Skin epidermis (tissue), 12 donors: Measurements from ENCODE around the gene TIMM21.
A peak's percentile ranks its signal among the peaks of the same experiment; 100 is the strongest.

ENCODE experiments used
- H3K27ac ChIP-seq, 21 experiments: fragments of 200-600 bp; sonication (generic) in 11 of 21; one replicate each; pipeline ENCODE4 v1.5.0; 2020; ENCODE audit warnings: mild to moderate bottlenecking in 3 of 21, inconsistent platforms in 2 of 21, moderate library complexity in 2 of 21
- H3K4me3 ChIP-seq, 7 experiments: fragments of 200-600 bp; sonication (generic) in 2 of 7; one replicate each; pipeline ENCODE4 v1.5.0; 2020; ENCODE audit warnings: inconsistent platforms in 2 of 7, mild to moderate bottlenecking in 2 of 7, moderate library complexity in 1 of 7

The TIMM21 gene

GRCh38 chr18:74142252-74142651, 6.1 kb upstream of the TIMM21 start:
- Histone ChIP-seq H3K4me3 (no peak overlapping the region), H3K27ac (no peak overlapping the region)

GRCh38 chr18:74146756-74147155, 1.6 kb upstream of the TIMM21 start:
- Histone ChIP-seq H3K27ac (peak overlapping the region in 1 of 21 experiments; percentile 82), H3K4me3 (peak overlapping the region in 3 of 7 experiments; percentile 58 to 74 (median 60))

- peak overlapping the region in 18 of 21 experiments; percentile 18 to 95 (median 86) for H3K27ac ChIP-seq
- H3K4me3 ChIP-seq = peak overlapping the region; percentile 58 to 79 (median 69)
These were observed 888 bp upstream of the TIMM21 start for GRCh38 chr18:74147491-74147778.

GRCh38 chr18:74148543-74149070, 284 bp downstream of the TIMM21 start:
- peak overlapping the region; percentile 40 to 95 (median 83) for H3K27ac ChIP-seq

GRCh38 chr18:74149878-74150277, 1.6 kb downstream of the TIMM21 start:
- H3K4me3 ChIP-seq = no peak overlapping the region
- no peak overlapping the region for H3K27ac ChIP-seq

More at GRCh38 chr18:74148543-74149070, 284 bp downstream of the TIMM21 start:
- peak overlapping the region; percentile 58 to 79 (median 69) for H3K4me3 ChIP-seq

- no peak overlapping the region for H3K4me3 ChIP-seq
- H3K27ac ChIP-seq = peak overlapping the region in 1 of 21 experiments; percentile 42
These were observed 3.9 kb downstream of the TIMM21 start for GRCh38 chr18:74152270-74152669.

- H3K4me3 ChIP-seq = no peak overlapping the region
- no peak overlapping the region for H3K27ac ChIP-seq
These were observed 4.5 kb downstream of the TIMM21 start for GRCh38 chr18:74152857-74153256.

- Histone ChIP-seq H3K4me3 (no peak overlapping the region), H3K27ac (no peak overlapping the region)
These were observed 5.1 kb downstream of the TIMM21 start for GRCh38 chr18:74153377-74153776.

GRCh38 chr18:74153793-74154192, 5.5 kb downstream of the TIMM21 start:
- no peak overlapping the region for H3K4me3 ChIP-seq

GRCh38 chr18:74154716-74155115, 6.4 kb downstream of the TIMM21 start:
- Histone ChIP-seq H3K27ac (no peak overlapping the region), H3K4me3 (no peak overlapping the region)

More at GRCh38 chr18:74153793-74154192, 5.5 kb downstream of the TIMM21 start:
- H3K27ac ChIP-seq = no peak overlapping the region

- H3K4me3 ChIP-seq = no peak overlapping the region
- H3K27ac ChIP-seq = no peak overlapping the region
These were observed 7.0 kb downstream of the TIMM21 start for GRCh38 chr18:74155276-74155675.

- Histone ChIP-seq H3K27ac (peak overlapping the region in 6 of 21 experiments; percentile 1 to 65 (median 25)), H3K4me3 (no peak overlapping the region)
These were observed 14.8 kb downstream of the TIMM21 start for GRCh38 chr18:74163019-74163660.

GRCh38 chr18:74166386-74166785, 18.1 kb downstream of the TIMM21 start:
- H3K27ac ChIP-seq = no peak overlapping the region
- no peak overlapping the region for H3K4me3 ChIP-seq

GRCh38 chr18:74171910-74172606, 23.7 kb downstream of the TIMM21 start:
- H3K27ac ChIP-seq = peak overlapping the region in 1 of 21 experiments; percentile 46
- H3K4me3 ChIP-seq = peak overlapping the region in 2 of 7 experiments; percentile 28 to 33

- Histone ChIP-seq H3K4me3 (peak overlapping the region in 2 of 7 experiments; percentile 28 to 33), H3K27ac (no peak overlapping the region)
These were observed 24.5 kb downstream of the TIMM21 start for GRCh38 chr18:74172697-74173433.

- H3K27ac ChIP-seq = no peak overlapping the region
These were observed 25.1 kb downstream of the TIMM21 start for GRCh38 chr18:74173434-74173750.

GRCh38 chr18:74175658-74176057, 27.3 kb downstream of the TIMM21 start:
- no peak overlapping the region for H3K4me3 ChIP-seq
- no peak overlapping the region for H3K27ac ChIP-seq

More at GRCh38 chr18:74173434-74173750, 25.1 kb downstream of the TIMM21 start:
- peak overlapping the region in 1 of 7 experiments; percentile 28 for H3K4me3 ChIP-seq

GRCh38 chr18:74178884-74179283, 30.6 kb downstream of the TIMM21 start:
- H3K4me3 ChIP-seq = no peak overlapping the region
- no peak overlapping the region for H3K27ac ChIP-seq

- Histone ChIP-seq H3K27ac (no peak overlapping the region), H3K4me3 (no peak overlapping the region)
These were observed 31.4 kb downstream of the TIMM21 start for GRCh38 chr18:74179623-74180199.

- no peak overlapping the region for H3K27ac ChIP-seq
These were observed 34.0 kb downstream of the TIMM21 start for GRCh38 chr18:74182335-74182734.

More at GRCh38 chr18:74182335-74182734, 34.0 kb downstream of the TIMM21 start:
- no peak overlapping the region for H3K4me3 ChIP-seq
